GM12878 (cell line): Measurements from ENCODE around the gene RASAL3.

Experiments used
- CBX5 ChIP-seq: sonication (generic); IDR thresholded peaks from 2 replicates; pipeline ENCODE4 v1.6.1; 2016; ENCODE audit warnings: low read depth, moderate library complexity, mild to moderate bottlenecking, inconsistent platforms
- CREB1 ChIP-seq: IDR thresholded peaks from 2 replicates; pipeline ENCODE4 v1.6.1; 2012; ENCODE audit warnings: low read depth, mild to moderate bottlenecking, inconsistent platforms
- EGR1 ChIP-seq, 2 experiments: IDR thresholded peaks; 1 replicate in 1 of 2; 2 replicates in 1 of 2; pipeline ENCODE4 v1.6.1; 2011 to 2012; ENCODE audit warnings: low read depth in 2 of 2, low read length in 2 of 2, borderline replicate concordance in 1 of 2, mild to moderate bottlenecking in 1 of 2, moderate library complexity in 1 of 2
- FOXK2 ChIP-seq: fragments of 450-650 bp; IDR thresholded peaks from 2 replicates; pipeline ENCODE4 v1.6.1; 2017; ENCODE audit warnings: mild to moderate bottlenecking, moderate library complexity
- RAD51 ChIP-seq: fragments of 450-650 bp; IDR thresholded peaks from 2 replicates; pipeline ENCODE4 v1.6.1; 2016; ENCODE audit warnings: moderate library complexity, mild to moderate bottlenecking, inconsistent platforms
- SP1 ChIP-seq: IDR thresholded peaks from one replicate; pipeline ENCODE4 v1.6.1; 2011; ENCODE audit warnings: low read depth, low read length
- ZBTB40 ChIP-seq: fragments of 450-650 bp; IDR thresholded peaks from 2 replicates; pipeline ENCODE4 v1.6.1; 2016; ENCODE audit warnings: mild to moderate bottlenecking, moderate library complexity, borderline replicate concordance

DNA sequence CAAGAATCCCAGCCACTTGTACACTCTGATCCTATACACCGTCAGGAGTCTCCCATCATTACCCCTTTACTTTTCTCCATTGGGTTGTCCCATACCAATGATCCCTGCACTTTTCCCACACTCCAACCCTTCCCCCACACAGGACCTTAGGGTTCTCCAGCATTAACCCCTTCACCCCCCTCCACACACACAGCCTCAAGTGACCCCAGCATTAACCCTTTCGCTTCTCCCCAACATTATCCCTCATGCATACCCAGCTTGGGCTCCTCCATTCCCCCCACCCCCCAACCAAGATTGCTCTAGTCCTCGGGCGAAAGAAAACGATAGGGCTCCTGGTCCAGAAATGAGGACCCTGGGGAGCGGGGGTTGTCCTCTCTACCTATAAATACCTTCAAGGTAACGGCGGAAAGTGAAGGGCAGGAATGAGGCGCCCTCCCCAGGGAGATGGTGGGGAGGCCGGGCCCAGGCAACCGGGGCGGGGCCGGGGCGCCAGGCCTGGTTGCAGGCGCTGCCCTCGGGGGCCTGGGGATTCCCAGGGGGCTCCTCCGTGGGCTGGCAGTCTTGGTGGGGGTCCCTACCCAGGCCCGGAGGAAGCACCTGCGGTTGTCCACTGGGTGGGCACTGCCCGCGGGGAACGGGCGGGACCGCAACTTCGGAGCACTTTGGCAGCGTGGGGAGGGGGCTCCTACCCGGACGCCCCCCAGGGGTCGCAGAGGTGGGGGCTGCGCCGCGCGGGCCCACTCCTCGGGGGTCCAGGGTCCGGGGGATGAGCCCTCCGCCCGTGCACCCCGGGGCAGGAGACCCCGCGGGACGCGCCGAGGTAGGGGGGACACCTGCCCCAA is 15.3 kb downstream of the RASAL3 start:
- TF ChIP-seq CREB1 (no peak), SP1 (no peak), FOXK2 (no peak), CBX5 (no peak), RAD51 (no peak), ZBTB40 (no peak), EGR1 (IDR thresholded peaks at IDR 0.05; ENCODE audit: borderline replicate concordance in 1 of 2, low read depth in 2 of 2, low read length in 2 of 2) (no peak)
